Measurements from ENCODE around the gene RPSA. TPM values are rescaled to one million over a fixed set of nuclear protein-coding genes. Genes with fewer than 3 reads are reported as not detected.

RPSA gene
- total and polyA plus RNA-seq, 2 experiments from 2014 or later: 1,591 to 1,827 TPM

DNA sequence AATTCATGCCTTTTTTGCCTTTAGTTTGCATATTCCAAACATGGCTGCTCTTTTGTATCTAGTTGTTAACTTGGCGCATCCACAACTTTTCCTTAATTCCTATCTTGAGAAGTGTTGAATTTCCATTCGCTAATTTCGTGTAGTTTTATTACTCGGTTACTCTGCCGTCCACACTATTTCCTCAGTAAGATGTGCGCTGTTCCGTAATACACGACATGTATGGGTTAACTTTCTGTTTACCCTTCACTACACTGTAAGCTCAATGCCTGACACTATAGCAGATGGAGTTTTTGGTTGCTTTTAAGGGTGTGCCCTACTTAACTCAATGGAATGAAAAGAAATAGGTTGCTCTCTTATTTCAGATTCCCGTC, 724 bp downstream of the RPSA start:
- ATAC-seq (no peak), DNase-seq (ENCODE audit: low spot score) (no peak)
- peaks cover 29% of the 10 kb centered on the region for H3K27me3 Mint-ChIP-seq (ENCODE audit: insufficient read depth, low read depth, poor library complexity)
- Histone ChIP-seq H3K27ac (ENCODE audit: low read depth) (peak overlapping the region; percentile 97), H4K20me1 (replicated peaks; ENCODE audit: insufficient read depth) (peaks cover 47% of the 10 kb centered on the region), H3K9me2 (ENCODE audit: insufficient read depth) (no peaks in the 10 kb centered on the region), H3K27me3 (ENCODE audit: insufficient read depth) (no peaks in the 10 kb centered on the region), H3K4me1 (ENCODE audit: insufficient read depth) (peaks cover 34% of the 10 kb centered on the region), H3K4me2 (peak overlapping the region; percentile 89), H3K36me3 (ENCODE audit: insufficient read depth) (peaks cover 51% of the 10 kb centered on the region), H3K4me3 (peak overlapping the region; percentile 64), H2AFZ (no peak overlapping the region), H3K79me2 (replicated peaks; ENCODE audit: insufficient read depth) (peaks cover 47% of the 10 kb centered on the region), H3F3A (replicated peaks; ENCODE audit: low read depth) (peaks cover 58% of the 10 kb centered on the region)
- no peak for TF ChIP-seq ZNF331 (CRISPR knock-in tag; IDR thresholded peaks at IDR 0.05; ENCODE audit: low read depth)
- TF ChIP-seq CREB1 (CRISPR knock-in tag; IDR thresholded peaks at IDR 0.05; ENCODE audit: low read depth): no peak
- no peak for TF ChIP-seq ZNF114 (CRISPR knock-in tag; IDR thresholded peaks at IDR 0.05)
- no peak for TF ChIP-seq ZNF462 (CRISPR knock-in tag; IDR thresholded peaks at IDR 0.05)
- no peak for TF ChIP-seq EZH2phosphoT487 (IDR thresholded peaks at IDR 0.05; ENCODE audit: unreplicated experiment)
- TF ChIP-seq POLR2AphosphoS5 (IDR thresholded peaks at IDR 0.05; ENCODE audit: low read depth): no peak
- no peak for TF ChIP-seq ETS1 (IDR thresholded peaks at IDR 0.05)
- no peak for TF ChIP-seq STAT1 (IDR thresholded peaks at IDR 0.05; ENCODE audit: unreplicated experiment)
- TF ChIP-seq, protein P1, sequence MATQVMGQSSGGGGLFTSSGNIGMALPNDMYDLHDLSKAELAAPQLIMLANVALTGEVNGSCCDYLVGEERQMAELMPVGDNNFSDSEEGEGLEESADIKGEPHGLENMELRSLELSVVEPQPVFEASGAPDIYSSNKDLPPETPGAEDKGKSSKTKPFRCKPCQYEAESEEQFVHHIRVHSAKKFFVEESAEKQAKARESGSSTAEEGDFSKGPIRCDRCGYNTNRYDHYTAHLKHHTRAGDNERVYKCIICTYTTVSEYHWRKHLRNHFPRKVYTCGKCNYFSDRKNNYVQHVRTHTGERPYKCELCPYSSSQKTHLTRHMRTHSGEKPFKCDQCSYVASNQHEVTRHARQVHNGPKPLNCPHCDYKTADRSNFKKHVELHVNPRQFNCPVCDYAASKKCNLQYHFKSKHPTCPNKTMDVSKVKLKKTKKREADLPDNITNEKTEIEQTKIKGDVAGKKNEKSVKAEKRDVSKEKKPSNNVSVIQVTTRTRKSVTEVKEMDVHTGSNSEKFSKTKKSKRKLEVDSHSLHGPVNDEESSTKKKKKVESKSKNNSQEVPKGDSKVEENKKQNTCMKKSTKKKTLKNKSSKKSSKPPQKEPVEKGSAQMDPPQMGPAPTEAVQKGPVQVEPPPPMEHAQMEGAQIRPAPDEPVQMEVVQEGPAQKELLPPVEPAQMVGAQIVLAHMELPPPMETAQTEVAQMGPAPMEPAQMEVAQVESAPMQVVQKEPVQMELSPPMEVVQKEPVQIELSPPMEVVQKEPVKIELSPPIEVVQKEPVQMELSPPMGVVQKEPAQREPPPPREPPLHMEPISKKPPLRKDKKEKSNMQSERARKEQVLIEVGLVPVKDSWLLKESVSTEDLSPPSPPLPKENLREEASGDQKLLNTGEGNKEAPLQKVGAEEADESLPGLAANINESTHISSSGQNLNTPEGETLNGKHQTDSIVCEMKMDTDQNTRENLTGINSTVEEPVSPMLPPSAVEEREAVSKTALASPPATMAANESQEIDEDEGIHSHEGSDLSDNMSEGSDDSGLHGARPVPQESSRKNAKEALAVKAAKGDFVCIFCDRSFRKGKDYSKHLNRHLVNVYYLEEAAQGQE (IDR thresholded peaks at IDR 0.05; ENCODE audit: unreplicated experiment): no peak
- TF ChIP-seq, protein P2, sequence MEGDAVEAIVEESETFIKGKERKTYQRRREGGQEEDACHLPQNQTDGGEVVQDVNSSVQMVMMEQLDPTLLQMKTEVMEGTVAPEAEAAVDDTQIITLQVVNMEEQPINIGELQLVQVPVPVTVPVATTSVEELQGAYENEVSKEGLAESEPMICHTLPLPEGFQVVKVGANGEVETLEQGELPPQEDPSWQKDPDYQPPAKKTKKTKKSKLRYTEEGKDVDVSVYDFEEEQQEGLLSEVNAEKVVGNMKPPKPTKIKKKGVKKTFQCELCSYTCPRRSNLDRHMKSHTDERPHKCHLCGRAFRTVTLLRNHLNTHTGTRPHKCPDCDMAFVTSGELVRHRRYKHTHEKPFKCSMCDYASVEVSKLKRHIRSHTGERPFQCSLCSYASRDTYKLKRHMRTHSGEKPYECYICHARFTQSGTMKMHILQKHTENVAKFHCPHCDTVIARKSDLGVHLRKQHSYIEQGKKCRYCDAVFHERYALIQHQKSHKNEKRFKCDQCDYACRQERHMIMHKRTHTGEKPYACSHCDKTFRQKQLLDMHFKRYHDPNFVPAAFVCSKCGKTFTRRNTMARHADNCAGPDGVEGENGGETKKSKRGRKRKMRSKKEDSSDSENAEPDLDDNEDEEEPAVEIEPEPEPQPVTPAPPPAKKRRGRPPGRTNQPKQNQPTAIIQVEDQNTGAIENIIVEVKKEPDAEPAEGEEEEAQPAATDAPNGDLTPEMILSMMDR (conservative IDR thresholded peaks at IDR 0.05; ENCODE audit: low read depth in 2 of 2): no peak
- no peak for TF ChIP-seq JUNB (IDR thresholded peaks at IDR 0.05; ENCODE audit: unreplicated experiment)
- TF ChIP-seq EZH2 (IDR thresholded peaks at IDR 0.05; ENCODE audit: low read depth, unreplicated experiment): no peak
- no peak for TF ChIP-seq NANOG (IDR thresholded peaks at IDR 0.05; ENCODE audit: borderline replicate concordance)
- peaks cover 51% of the 10 kb centered on the region for H3K4me1 Mint-ChIP-seq
- H3K9me3 Mint-ChIP-seq: peaks cover 3% of the 10 kb centered on the region; the same call in 2 of the 3 replicates
- peak overlapping the region; percentile 99 for H3K27ac Mint-ChIP-seq
- H3K4me3 Mint-ChIP-seq: peak overlapping the region; percentile 96
- peaks cover 61% of the 10 kb centered on the region for H3K36me3 Mint-ChIP-seq (ENCODE audit: low read depth)
